ENCODE data around the gene ESRRG. TPM values are rescaled to one million over a fixed set of nuclear protein-coding genes. Genes with fewer than 3 reads are reported as not detected.

ESRRG gene
- polyA plus RNA-seq, 1 donor from 2014 or later: 3.7 TPM

DNA sequence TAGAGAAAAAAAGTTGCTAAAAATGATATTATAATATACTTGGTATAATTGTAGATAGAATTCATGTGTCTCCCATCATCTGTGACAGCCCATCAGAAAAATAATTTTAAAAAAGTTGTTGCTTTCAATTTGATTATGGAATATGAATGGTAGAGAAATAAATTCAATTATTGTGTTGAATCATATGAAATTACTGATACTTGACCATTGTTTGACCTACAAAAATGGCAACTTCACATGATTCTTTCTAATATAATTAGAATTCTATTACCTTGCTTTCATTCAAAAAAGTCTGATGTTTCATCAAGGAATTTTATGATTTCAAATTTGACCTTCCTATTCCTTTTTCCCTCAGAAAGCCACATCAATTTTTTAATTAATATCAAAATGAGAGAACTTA, 11.5 kb downstream of the ESRRG start:
- H3K4me3 ChIP-seq (ENCODE audit: low read length): no peak overlapping the region
- no peaks in the 10 kb centered on the region for H3K36me3 ChIP-seq (ENCODE audit: insufficient read depth, low read length)
- H3K27ac ChIP-seq (ENCODE audit: low read length): no peak overlapping the region
- TF ChIP-seq SMC3 (conservative IDR thresholded peaks at IDR 0.05; ENCODE audit: poor library complexity): no peak
- no peak for TF ChIP-seq MXI1 (conservative IDR thresholded peaks at IDR 0.05; ENCODE audit: poor library complexity, severe bottlenecking)
- TF ChIP-seq EP300 (conservative IDR thresholded peaks at IDR 0.05; ENCODE audit: poor library complexity, severe bottlenecking): no peak
- TF ChIP-seq, protein P1, sequence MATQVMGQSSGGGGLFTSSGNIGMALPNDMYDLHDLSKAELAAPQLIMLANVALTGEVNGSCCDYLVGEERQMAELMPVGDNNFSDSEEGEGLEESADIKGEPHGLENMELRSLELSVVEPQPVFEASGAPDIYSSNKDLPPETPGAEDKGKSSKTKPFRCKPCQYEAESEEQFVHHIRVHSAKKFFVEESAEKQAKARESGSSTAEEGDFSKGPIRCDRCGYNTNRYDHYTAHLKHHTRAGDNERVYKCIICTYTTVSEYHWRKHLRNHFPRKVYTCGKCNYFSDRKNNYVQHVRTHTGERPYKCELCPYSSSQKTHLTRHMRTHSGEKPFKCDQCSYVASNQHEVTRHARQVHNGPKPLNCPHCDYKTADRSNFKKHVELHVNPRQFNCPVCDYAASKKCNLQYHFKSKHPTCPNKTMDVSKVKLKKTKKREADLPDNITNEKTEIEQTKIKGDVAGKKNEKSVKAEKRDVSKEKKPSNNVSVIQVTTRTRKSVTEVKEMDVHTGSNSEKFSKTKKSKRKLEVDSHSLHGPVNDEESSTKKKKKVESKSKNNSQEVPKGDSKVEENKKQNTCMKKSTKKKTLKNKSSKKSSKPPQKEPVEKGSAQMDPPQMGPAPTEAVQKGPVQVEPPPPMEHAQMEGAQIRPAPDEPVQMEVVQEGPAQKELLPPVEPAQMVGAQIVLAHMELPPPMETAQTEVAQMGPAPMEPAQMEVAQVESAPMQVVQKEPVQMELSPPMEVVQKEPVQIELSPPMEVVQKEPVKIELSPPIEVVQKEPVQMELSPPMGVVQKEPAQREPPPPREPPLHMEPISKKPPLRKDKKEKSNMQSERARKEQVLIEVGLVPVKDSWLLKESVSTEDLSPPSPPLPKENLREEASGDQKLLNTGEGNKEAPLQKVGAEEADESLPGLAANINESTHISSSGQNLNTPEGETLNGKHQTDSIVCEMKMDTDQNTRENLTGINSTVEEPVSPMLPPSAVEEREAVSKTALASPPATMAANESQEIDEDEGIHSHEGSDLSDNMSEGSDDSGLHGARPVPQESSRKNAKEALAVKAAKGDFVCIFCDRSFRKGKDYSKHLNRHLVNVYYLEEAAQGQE (IDR thresholded peaks at IDR 0.05; ENCODE audit: borderline replicate concordance): no peak
- TF ChIP-seq, protein P2, sequence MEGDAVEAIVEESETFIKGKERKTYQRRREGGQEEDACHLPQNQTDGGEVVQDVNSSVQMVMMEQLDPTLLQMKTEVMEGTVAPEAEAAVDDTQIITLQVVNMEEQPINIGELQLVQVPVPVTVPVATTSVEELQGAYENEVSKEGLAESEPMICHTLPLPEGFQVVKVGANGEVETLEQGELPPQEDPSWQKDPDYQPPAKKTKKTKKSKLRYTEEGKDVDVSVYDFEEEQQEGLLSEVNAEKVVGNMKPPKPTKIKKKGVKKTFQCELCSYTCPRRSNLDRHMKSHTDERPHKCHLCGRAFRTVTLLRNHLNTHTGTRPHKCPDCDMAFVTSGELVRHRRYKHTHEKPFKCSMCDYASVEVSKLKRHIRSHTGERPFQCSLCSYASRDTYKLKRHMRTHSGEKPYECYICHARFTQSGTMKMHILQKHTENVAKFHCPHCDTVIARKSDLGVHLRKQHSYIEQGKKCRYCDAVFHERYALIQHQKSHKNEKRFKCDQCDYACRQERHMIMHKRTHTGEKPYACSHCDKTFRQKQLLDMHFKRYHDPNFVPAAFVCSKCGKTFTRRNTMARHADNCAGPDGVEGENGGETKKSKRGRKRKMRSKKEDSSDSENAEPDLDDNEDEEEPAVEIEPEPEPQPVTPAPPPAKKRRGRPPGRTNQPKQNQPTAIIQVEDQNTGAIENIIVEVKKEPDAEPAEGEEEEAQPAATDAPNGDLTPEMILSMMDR (IDR thresholded peaks at IDR 0.05; ENCODE audit: poor library complexity, severe bottlenecking): no peak
- TF ChIP-seq TAF1 (IDR thresholded peaks at IDR 0.05; ENCODE audit: low read depth): no peak
- TF ChIP-seq POLR2AphosphoS5 (IDR thresholded peaks at IDR 0.05): no peak
- no peak for TF ChIP-seq RAD21 (conservative IDR thresholded peaks at IDR 0.05)
- TF ChIP-seq EZH2 (IDR thresholded peaks at IDR 0.05; ENCODE audit: borderline replicate concordance, insufficient read depth, low read length, poor library complexity, severe bottlenecking): no peak
- no peaks in the 10 kb centered on the region for H3F3A ChIP-seq (ENCODE audit: insufficient read depth, low read length, poor library complexity, severe bottlenecking)
- H3K9ac ChIP-seq (ENCODE audit: low read length): no peak overlapping the region
- H4K20me1 ChIP-seq (ENCODE audit: insufficient read depth): no peaks in the 10 kb centered on the region
- peaks cover 14% of the 10 kb centered on the region for H3K27me3 ChIP-seq (ENCODE audit: insufficient read depth, low read depth, low read length)
- H3K4me2 ChIP-seq (ENCODE audit: low read length): no peak overlapping the region
- peaks cover 2% of the 10 kb centered on the region for H3K79me2 ChIP-seq (replicated peaks; ENCODE audit: insufficient read depth, low read length)
- H3K9me3 ChIP-seq (ENCODE audit: low read length): no peaks in the 10 kb centered on the region
- no peak overlapping the region for H2AFZ ChIP-seq (ENCODE audit: low read depth, low read length)
- no peaks in the 10 kb centered on the region for H3K9me2 ChIP-seq (ENCODE audit: insufficient read depth, low read length)

DNA sequence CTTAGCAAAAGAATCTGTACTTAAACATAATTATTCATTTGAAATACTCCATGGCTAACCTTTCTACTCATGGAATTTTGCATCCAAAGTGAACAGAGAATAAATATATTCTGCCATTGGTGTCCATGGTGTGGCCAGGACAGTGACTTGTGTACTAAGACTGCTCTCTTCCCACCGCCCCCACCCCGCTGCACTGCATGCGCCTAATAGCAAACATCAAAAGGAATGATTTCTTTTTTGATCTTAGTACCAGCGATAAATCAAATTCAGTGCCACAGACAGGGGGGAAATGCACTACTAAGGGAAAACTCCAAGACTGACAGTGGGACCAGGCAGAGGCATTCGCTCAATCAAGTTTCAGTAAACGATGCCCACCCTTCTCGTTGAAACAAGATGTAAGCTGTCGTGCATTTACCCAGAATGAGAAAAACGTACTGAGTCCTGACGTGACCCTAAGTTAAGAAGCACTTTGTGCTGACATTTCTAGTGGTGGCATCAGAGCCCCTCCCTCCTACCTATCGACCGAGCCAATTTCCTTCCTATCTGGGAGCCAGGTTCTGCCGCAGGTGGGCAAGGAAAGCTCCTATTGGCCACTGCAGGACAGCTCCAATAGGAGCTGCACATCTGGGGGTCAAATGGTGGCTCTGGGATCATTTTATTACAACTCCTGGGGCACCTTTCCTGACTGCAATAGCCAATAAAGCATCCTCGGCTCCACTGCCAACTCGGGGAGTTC, 12.5 kb downstream of the ESRRG start:
- no peak overlapping the region for H3K4me2 ChIP-seq (ENCODE audit: low read length)
- H3K9me3 ChIP-seq (ENCODE audit: low read length): no peaks in the 10 kb centered on the region
- peaks cover 11% of the 10 kb centered on the region for H3K27me3 ChIP-seq (ENCODE audit: insufficient read depth, low read depth, low read length)
- no peak overlapping the region for H3K9ac ChIP-seq (ENCODE audit: low read length)
- H3K79me2 ChIP-seq (replicated peaks; ENCODE audit: insufficient read depth, low read length): no peaks in the 10 kb centered on the region
- no peaks in the 10 kb centered on the region for H4K20me1 ChIP-seq (ENCODE audit: insufficient read depth)
- TF ChIP-seq RAD21 (conservative IDR thresholded peaks at IDR 0.05): no peak
- TF ChIP-seq EZH2 (IDR thresholded peaks at IDR 0.05; ENCODE audit: borderline replicate concordance, insufficient read depth, low read length, poor library complexity, severe bottlenecking): no peak
- TF ChIP-seq TAF1 (IDR thresholded peaks at IDR 0.05; ENCODE audit: low read depth): no peak
- no peak for TF ChIP-seq POLR2AphosphoS5 (IDR thresholded peaks at IDR 0.05)
- TF ChIP-seq EP300 (conservative IDR thresholded peaks at IDR 0.05; ENCODE audit: poor library complexity, severe bottlenecking): no peak
- TF ChIP-seq SMC3 (conservative IDR thresholded peaks at IDR 0.05; ENCODE audit: poor library complexity): no peak
- TF ChIP-seq, protein P2 (IDR thresholded peaks at IDR 0.05; ENCODE audit: poor library complexity, severe bottlenecking): no peak
- TF ChIP-seq, protein P1 (IDR thresholded peaks at IDR 0.05; ENCODE audit: borderline replicate concordance): no peak
- no peak for TF ChIP-seq MXI1 (conservative IDR thresholded peaks at IDR 0.05; ENCODE audit: poor library complexity, severe bottlenecking)
- H2AFZ ChIP-seq (ENCODE audit: low read depth, low read length): no peak overlapping the region
- no peaks in the 10 kb centered on the region for H3K9me2 ChIP-seq (ENCODE audit: insufficient read depth, low read length)
- no peak overlapping the region for H3K4me3 ChIP-seq (ENCODE audit: low read length)
- no peaks in the 10 kb centered on the region for H3F3A ChIP-seq (ENCODE audit: insufficient read depth, low read length, poor library complexity, severe bottlenecking)
- H3K27ac ChIP-seq (ENCODE audit: low read length): no peak overlapping the region
- H3K36me3 ChIP-seq (ENCODE audit: insufficient read depth, low read length): no peaks in the 10 kb centered on the region
